ENCODE measurements around the gene WDR86. TPM values are rescaled to one million over a fixed set of nuclear protein-coding genes. Genes with fewer than 3 reads are reported as not detected.

The WDR86 gene
- total and polyA plus RNA-seq, 2 of the 8 experiments (the other 6 are each of a cell fraction or from before 2014, with no cell fraction given): 12.7 to 15.8 TPM

DNA sequence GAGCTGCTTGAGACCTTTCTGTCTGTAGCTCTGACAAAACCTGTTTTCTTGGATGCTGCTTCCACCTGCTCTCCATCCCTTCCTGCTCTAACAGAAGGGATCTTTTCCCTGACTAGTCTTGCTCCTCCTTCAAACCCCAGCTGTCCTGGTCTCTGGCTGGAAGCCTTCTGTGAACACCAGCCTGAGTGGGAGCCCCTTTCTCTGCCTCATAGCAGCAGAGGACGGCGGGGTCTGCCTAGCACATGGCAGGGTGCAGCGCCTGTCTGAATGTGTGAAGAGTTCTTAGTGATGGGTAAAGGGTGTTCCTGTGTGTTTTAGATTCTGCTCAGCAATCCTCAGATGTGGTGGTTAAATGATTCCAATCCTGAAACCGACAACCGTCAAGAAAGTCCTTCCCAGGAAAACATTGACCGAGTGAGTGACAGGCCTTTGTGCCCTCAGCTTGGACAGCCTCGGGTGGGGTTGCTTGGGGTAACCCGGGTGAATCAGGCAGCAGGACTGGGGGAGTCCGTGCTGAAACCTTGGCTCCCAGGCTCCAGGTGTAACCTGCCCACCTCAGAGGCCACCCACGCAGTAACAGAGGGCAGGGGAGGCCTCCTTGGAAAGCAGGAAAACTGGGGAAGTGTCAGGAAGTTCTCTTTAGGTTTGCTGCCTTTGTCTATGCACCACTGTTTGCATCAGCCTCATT is 34.2 kb downstream of the WDR86 start:
- H3K36me3 ChIP-seq (ENCODE audit: control insufficient read depth in 2 of 4, insufficient read depth in 4 of 4, low read length in 3 of 4): peaks cover 0 to 15% (median 3%) of the 10 kb centered on the region in 4 experiments; a peak in 4 of 8 replicates
- no peak overlapping the region for H3K27ac ChIP-seq (ENCODE audit: low read depth, low read length)
- no peak overlapping the region for H4K91ac ChIP-seq (replicated peaks; ENCODE audit: insufficient read length, low read length)
- 89% methylated on average over 10 of the region's 10 CpGs; no CpG with 5 or more reads in 1 of the 2 experiments for WGBS, 2 experiments (ENCODE audit: extremely low coverage in 1 of 2, insufficient coverage in 1 of 2, insufficient read length in 1 of 2, insufficient replicate concordance in 2 of 2, low coverage in 1 of 2, low lambda C conversion rate in 2 of 2, missing lambda C conversion rate in 1 of 2)
- H2AFZ ChIP-seq (ENCODE audit: low read length): no peak overlapping the region
- ChIA-PET CTCF (ENCODE audit: partially characterized antibody) (interaction anchor here (1.3 to 16.9 kb wide), 3 partner anchors 12 to 123 kb away, joined by 3 to 185 read pairs (median 3); no protein-coding TSS in a partner anchor), POLR2A (ENCODE audit: partially characterized antibody) (interaction anchor here (0.7 kb wide), 1 partner anchor 81 kb away, joined by 3 read pairs; no protein-coding TSS in a partner anchor)
- H2BK12ac ChIP-seq (ENCODE audit: low read depth, low read length): no peak overlapping the region
- H3K4me1 ChIP-seq (replicated peaks in 1 of 4; ENCODE audit: control insufficient read depth in 3 of 4, insufficient read depth in 4 of 4, low read length in 3 of 4): peaks cover 0 to 16% (median 6%) of the 10 kb centered on the region in 4 experiments; a peak in 4 of 7 replicates
- H3K18ac ChIP-seq (ENCODE audit: extremely low read depth, low read length): no peak overlapping the region
- no peak overlapping the region for H3K4me3 ChIP-seq (ENCODE audit: extremely low read depth in 1 of 4, insufficient read depth in 2 of 4, low read depth in 3 of 4, low read length in 4 of 4)
- H3K79me1 ChIP-seq (ENCODE audit: low read depth, low read length): no peaks in the 10 kb centered on the region
- no peak overlapping the region for H2AK5ac ChIP-seq (ENCODE audit: low read depth, low read length)
- H3K4ac ChIP-seq (replicated peaks; ENCODE audit: insufficient read length, low read depth, low read length): no peak overlapping the region
- H3K56ac ChIP-seq (replicated peaks; ENCODE audit: insufficient read length, low read depth, low read length): no peak overlapping the region
- no peak overlapping the region for H2BK5ac ChIP-seq (ENCODE audit: low read depth, low read length)
- no peaks in the 10 kb centered on the region for H3K23me2 ChIP-seq (ENCODE audit: low read depth, low read length)
- H3K23ac ChIP-seq (ENCODE audit: insufficient read length): no peak overlapping the region
- H3K4me2 ChIP-seq (ENCODE audit: insufficient read depth in 1 of 2, low read depth in 2 of 2, low read length in 2 of 2): no peak overlapping the region
- no peak overlapping the region for H2BK120ac ChIP-seq (replicated peaks; ENCODE audit: low read depth, low read length)
- H4K20me1 ChIP-seq (replicated peaks in 1 of 2; ENCODE audit: control insufficient read depth in 1 of 2, insufficient read depth in 2 of 2, low read length in 2 of 2): peaks cover 2% of the 10 kb centered on the region in 2 experiments
- DNase-seq (ENCODE audit: low read depth in 1 of 2, low spot score in 2 of 2) (no peak), FAIRE-seq (no peak)
- no peak for TF ChIP-seq RXRA (IDR thresholded peaks at IDR 0.05; ENCODE audit: insufficient read depth, low read depth, low read length)
- no peak for TF ChIP-seq NANOG (IDR thresholded peaks at IDR 0.05; ENCODE audit: insufficient read depth, low read depth, low read length, poor library complexity, severe bottlenecking)
- TF ChIP-seq KDM4A (IDR thresholded peaks at IDR 0.05; ENCODE audit: low read depth, low read length, severe bottlenecking): no peak
- TF ChIP-seq CTBP2 (IDR thresholded peaks at IDR 0.05; ENCODE audit: borderline replicate concordance, insufficient read depth, insufficient read length, low read length): no peak
- H3K9ac ChIP-seq (replicated peaks in 1 of 4; ENCODE audit: extremely low read depth in 1 of 4, low read depth in 3 of 4, low read length in 3 of 4): 0 out of 7 replicates have a peak overlapping the region, but pooled peaks of 1 of the 4 experiments have one; percentile 14
- H3K79me2 ChIP-seq (ENCODE audit: control insufficient read depth in 1 of 2, insufficient read depth in 2 of 2, low read length in 2 of 2): no peaks in the 10 kb centered on the region
- no peaks in the 10 kb centered on the region for H3K27me3 ChIP-seq (replicated peaks in 1 of 4; ENCODE audit: control insufficient read depth in 3 of 4, extremely low read depth in 1 of 4, insufficient read depth in 3 of 4, low read length in 3 of 4)
- H3K9me3 ChIP-seq (ENCODE audit: insufficient read depth in 2 of 2, low read depth in 1 of 2, low read length in 1 of 2): no peaks in the 10 kb centered on the region
- H2BK15ac ChIP-seq (ENCODE audit: low read length): no peak overlapping the region
- H3K14ac ChIP-seq (ENCODE audit: insufficient read length): no peak overlapping the region
- no peak overlapping the region for H2BK20ac ChIP-seq (ENCODE audit: low read length)
- no peak overlapping the region for H4K8ac ChIP-seq (ENCODE audit: extremely low read depth, insufficient read depth, low read length)
- H4K5ac ChIP-seq (ENCODE audit: insufficient read length, low read depth, low read length): no peak overlapping the region
